HEK293T (cell line): ENCODE results near the gene AQP12B.

Source experiments
- CTCF ChIA-PET: fragments of 350-600 bp; formaldehyde crosslinking; extraction: SDS; loops from one replicate; lab custom pipeline; 2021; ENCODE audit warnings: antibody characterized with exemption, inconsistent platforms; lab: Yijun Ruan, JAX
- POLR2A ChIA-PET: fragments of 350-600 bp; formaldehyde crosslinking; extraction: SDS; loops from one replicate; lab custom pipeline; 2020; ENCODE audit warnings: antibody characterized with exemption, inconsistent platforms; lab: Yijun Ruan, JAX
- DNase-seq: peaks from one replicate; pipeline ENCODE4 v3.0.0; 2012; ENCODE audit warnings: mixed read lengths; ENCODE audit errors: extremely low spot score
- ARNT ChIP-seq: fragments of 450-650 bp; IDR thresholded peaks from 2 replicates; pipeline ENCODE4 v1.6.1; 2017; ENCODE audit warnings: mild to moderate bottlenecking
- BHLHE40 ChIP-seq: fragments of 450-650 bp; IDR thresholded peaks from 2 replicates; pipeline ENCODE4 v1.6.1; 2016; ENCODE audit warnings: mild to moderate bottlenecking, moderate library complexity, borderline replicate concordance
- CTBP1 ChIP-seq: fragments of 450-650 bp; IDR thresholded peaks from 2 replicates; pipeline ENCODE4 v1.6.1; 2016; ENCODE audit warnings: borderline replicate concordance
- ELF4 ChIP-seq: fragments of 450-650 bp; IDR thresholded peaks from 2 replicates; pipeline ENCODE4 v1.6.1; 2017; ENCODE audit warnings: antibody characterized with exemption
- FOXA1 ChIP-seq: fragments of 450-650 bp; IDR thresholded peaks from 2 replicates; pipeline ENCODE4 v1.6.1; 2016; ENCODE audit warnings: mild to moderate bottlenecking
- FOXK2 ChIP-seq: fragments of 450-650 bp; IDR thresholded peaks from 2 replicates; pipeline ENCODE4 v1.6.1; 2016; ENCODE audit warnings: mild to moderate bottlenecking
- FOXM1 ChIP-seq: fragments of 450-650 bp; IDR thresholded peaks from 2 replicates; pipeline ENCODE4 v1.6.1; 2017; ENCODE audit warnings: mild to moderate bottlenecking, borderline replicate concordance
- HDGF ChIP-seq: fragments of 450-650 bp; IDR thresholded peaks from 2 replicates; pipeline ENCODE4 v1.6.1; 2017; ENCODE audit warnings: antibody characterized with exemption, borderline replicate concordance
- L3MBTL2 ChIP-seq: fragments of 450-650 bp; conservative IDR thresholded peaks from 2 replicates; pipeline ENCODE4 v1.6.1; 2016; ENCODE audit warnings: mild to moderate bottlenecking
- LEF1 ChIP-seq: fragments of 450-650 bp; IDR thresholded peaks from 2 replicates; pipeline ENCODE4 v1.6.1; 2017; ENCODE audit warnings: mild to moderate bottlenecking, borderline replicate concordance
- NFRKB ChIP-seq: fragments of 450-650 bp; IDR thresholded peaks from 2 replicates; pipeline ENCODE4 v1.6.1; 2016; ENCODE audit warnings: mild to moderate bottlenecking, moderate library complexity
- PKNOX1 ChIP-seq: fragments of 450-650 bp; IDR thresholded peaks from 2 replicates; pipeline ENCODE4 v1.6.1; 2016
- SP1 ChIP-seq: fragments of 450-650 bp; IDR thresholded peaks from 2 replicates; pipeline ENCODE4 v1.6.1; 2017
- SUZ12 ChIP-seq: fragments of 450-650 bp; IDR thresholded peaks from 2 replicates; pipeline ENCODE4 v1.6.1; 2016; ENCODE audit warnings: mild to moderate bottlenecking
- TARDBP ChIP-seq: fragments of 450-650 bp; IDR thresholded peaks from 2 replicates; pipeline ENCODE4 v1.6.1; 2016
- ZNF384 ChIP-seq: fragments of 450-650 bp; IDR thresholded peaks from 2 replicates; pipeline ENCODE4 v1.6.1; 2016

AQP12B gene

GRCh38 chr2:240672701-240673190, 9.9 kb downstream of the AQP12B start:
- no peak for DNase-seq
- CTCF ChIA-PET: no interaction called here
- POLR2A ChIA-PET: no interaction called here
- TF ChIP-seq HDGF: no peak
- TF ChIP-seq ARNT: no peak
- TF ChIP-seq SP1: no peak
- no peak for TF ChIP-seq ELF4
- no peak for TF ChIP-seq NFRKB
- TF ChIP-seq TARDBP: no peak
- TF ChIP-seq LEF1: no peak
- TF ChIP-seq SUZ12: no peak
- no peak for TF ChIP-seq FOXA1
- TF ChIP-seq BHLHE40: no peak
- no peak for TF ChIP-seq FOXK2
- TF ChIP-seq FOXM1: no peak
- no peak for TF ChIP-seq PKNOX1
- no peak for TF ChIP-seq L3MBTL2
- no peak for TF ChIP-seq CTBP1

GRCh38 chr2:240672076-240672700, 10.5 kb downstream of the AQP12B start:
- DNase-seq: no peak
- POLR2A ChIA-PET: no interaction called here
- CTCF ChIA-PET: no interaction called here
- TF ChIP-seq TARDBP (no peak), NFRKB (no peak), ELF4 (no peak), HDGF (no peak), BHLHE40 (no peak), SP1 (no peak)

DNA sequence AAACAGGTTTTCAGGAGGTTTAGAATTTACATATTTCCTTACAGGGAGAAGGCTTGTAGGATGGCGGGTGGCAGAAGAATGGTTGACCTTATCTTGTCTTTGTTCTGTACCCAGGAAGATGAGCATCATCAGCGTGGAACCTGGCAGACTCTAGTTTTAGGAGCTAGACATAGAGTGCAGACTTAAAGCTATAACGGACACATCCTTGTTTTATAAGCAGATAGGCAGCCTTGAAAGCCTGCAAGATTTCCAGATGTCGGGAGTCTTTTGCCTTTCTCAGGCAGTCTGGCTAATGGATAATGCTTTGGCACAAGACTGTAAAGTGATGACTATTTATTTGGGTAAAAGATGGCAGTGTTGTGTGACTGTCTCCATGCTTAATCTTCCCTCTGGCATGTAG, 11.7 kb downstream of the AQP12B start:
- DNase-seq: no peak
- TF ChIP-seq L3MBTL2 (no peak), ZNF384 (no peak), FOXA1 (no peak), SUZ12 (no peak), SP1 (no peak), HDGF (no peak), FOXM1 (no peak), BHLHE40 (no peak), PKNOX1 (no peak), CTBP1 (no peak), TARDBP (no peak), ARNT (no peak), FOXK2 (no peak), ELF4 (no peak), LEF1 (no peak), NFRKB (no peak)
- ChIA-PET CTCF (no interaction called here), POLR2A (no interaction called here)

DNA sequence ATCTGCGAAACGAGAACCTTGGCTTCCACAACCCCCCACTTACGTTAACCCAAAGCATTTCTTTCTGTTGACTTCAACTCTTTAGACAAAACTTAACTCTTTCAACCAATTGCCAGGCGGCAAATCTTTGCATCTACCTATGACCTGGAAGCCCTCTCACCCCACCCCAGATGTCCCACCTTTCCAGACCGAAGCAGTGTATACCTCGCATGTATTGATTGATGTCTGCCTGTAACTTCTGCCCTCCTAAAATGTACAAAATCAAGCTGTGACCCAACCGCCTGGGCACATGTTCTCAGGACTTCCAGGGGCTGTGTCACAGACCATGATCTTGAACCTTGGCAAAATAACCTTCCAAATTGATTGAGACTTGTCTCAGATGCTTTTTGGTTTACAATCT, 12.3 kb downstream of the AQP12B start:
- ChIA-PET POLR2A (no interaction called here), CTCF (no interaction called here)
- DNase-seq: no peak
- no peak for TF ChIP-seq PKNOX1
- TF ChIP-seq SP1: no peak
- no peak for TF ChIP-seq HDGF
- no peak for TF ChIP-seq FOXM1
- TF ChIP-seq NFRKB: no peak
- no peak for TF ChIP-seq CTBP1
- no peak for TF ChIP-seq TARDBP

- no peak for TF ChIP-seq L3MBTL2
- no peak for TF ChIP-seq SUZ12
- no peak for TF ChIP-seq PKNOX1
- no peak for TF ChIP-seq SP1
- no peak for TF ChIP-seq FOXA1
- TF ChIP-seq FOXK2: no peak
- no peak for TF ChIP-seq NFRKB
- no peak for TF ChIP-seq LEF1
- TF ChIP-seq CTBP1: no peak
- no peak for TF ChIP-seq ELF4
- no peak for TF ChIP-seq BHLHE40
- TF ChIP-seq ZNF384: no peak
- TF ChIP-seq FOXM1: no peak
- no peak for TF ChIP-seq TARDBP
- TF ChIP-seq HDGF: no peak
- TF ChIP-seq ARNT: no peak
- CTCF ChIA-PET: no interaction called here
- POLR2A ChIA-PET: no interaction called here
- DNase-seq: no peak
Observed at GRCh38 chr2:240664622-240665021, 18.1 kb downstream of the AQP12B start.
